WTC11 (cell line): ENCODE data around the gene GABRB3. TPM values are rescaled to one million over a fixed set of nuclear protein-coding genes. Genes with fewer than 3 reads are reported as not detected.

ENCODE experiments used
- ATAC-seq: fragments of 200-7000 bp; cut with Tn5 transposase; 2 replicates; pipeline ENCODE4 v1.10.0; 2021; ENCODE audit warnings: mild to moderate bottlenecking, moderate library complexity
- CTCF ChIA-PET: fragments of 300-600 bp; sonication (Branson Sonifier 250); formaldehyde crosslinking; loops from one replicate; lab custom pipeline; 2021; ENCODE audit warnings: antibody characterized with exemption; lab: Charles Lee
- POLR2A ChIA-PET: fragments of 350-600 bp; sonication (Branson Sonifier 250); formaldehyde crosslinking; loops from one replicate; lab custom pipeline; 2021; ENCODE audit warnings: antibody characterized with exemption; lab: Charles Lee
- DNase-seq: peaks from one replicate; pipeline ENCODE4 v3.0.0; 2021; ENCODE audit warnings: low spot score
- H3K27ac Mint-ChIP-seq: 2 replicates; pipeline ENCODE4 v1.8.0; 2021; ENCODE audit warnings: mixed read lengths
- H3K27me3 Mint-ChIP-seq: 2 replicates; pipeline ENCODE4 v1.8.0; 2021; ENCODE audit warnings: low read depth, mild to moderate bottlenecking, moderate library complexity, mixed read lengths
- H3K36me3 Mint-ChIP-seq: 2 replicates; pipeline ENCODE4 v1.8.0; 2021; ENCODE audit warnings: mixed read lengths
- H3K4me1 Mint-ChIP-seq: 2 replicates; pipeline ENCODE4 v1.8.0; 2022; ENCODE audit warnings: mixed read lengths
- H3K4me3 Mint-ChIP-seq: 2 replicates; pipeline ENCODE4 v1.8.0; 2021; ENCODE audit warnings: mild to moderate bottlenecking, moderate library complexity, mixed read lengths
- H3K9me3 Mint-ChIP-seq: 2 replicates; pipeline ENCODE4 v1.8.0; 2021; ENCODE audit warnings: mixed read lengths
- CREM ChIP-seq: sonication (generic); formaldehyde crosslinking; IDR thresholded peaks from 2 replicates; pipeline ENCODE4 v1.8.1; 2022; ENCODE audit warnings: mild to moderate bottlenecking, missing genetic modification reagents, moderate library complexity
- GABPB1 ChIP-seq: sonication (generic); formaldehyde crosslinking; IDR thresholded peaks from 2 replicates; pipeline ENCODE4 v1.8.1; 2023; ENCODE audit warnings: mild to moderate bottlenecking, missing genetic modification reagents
- HMGA2 ChIP-seq: fragments of 250-450 bp; sonication (Bioruptor Pico); IDR thresholded peaks from 2 replicates; pipeline ENCODE4 v1.4.0; 2021; ENCODE audit warnings: mild to moderate bottlenecking, moderate library complexity
- MXD4 ChIP-seq: fragments of 250-450 bp; sonication (Bioruptor Pico); IDR thresholded peaks from 2 replicates; pipeline ENCODE4 v1.8.0; 2021; ENCODE audit warnings: mild to moderate bottlenecking, moderate library complexity, borderline replicate concordance
- NFE2L1 ChIP-seq: sonication (generic); formaldehyde crosslinking; IDR thresholded peaks from 2 replicates; pipeline ENCODE4 v1.8.1; 2023; ENCODE audit warnings: missing genetic modification reagents
- SOX15 ChIP-seq: fragments of 250-450 bp; sonication (Bioruptor Pico); IDR thresholded peaks from 2 replicates; pipeline ENCODE4 v1.9.0; 2021; ENCODE audit warnings: mild to moderate bottlenecking
- TEAD1 ChIP-seq: sonication (generic); formaldehyde crosslinking; IDR thresholded peaks from 2 replicates; pipeline ENCODE4 v1.8.0; 2022; ENCODE audit warnings: mild to moderate bottlenecking, missing genetic modification reagents
- ZNF219 ChIP-seq: sonication (generic); formaldehyde crosslinking; IDR thresholded peaks from 2 replicates; pipeline ENCODE4 v1.8.0; 2023; ENCODE audit warnings: missing genetic modification reagents, mild to moderate bottlenecking, borderline replicate concordance
- ZNF232 ChIP-seq: sonication (generic); formaldehyde crosslinking; IDR thresholded peaks from 2 replicates; pipeline ENCODE4 v1.8.0; 2022; ENCODE audit warnings: mild to moderate bottlenecking, missing genetic modification reagents
- ZNF423 ChIP-seq: fragments of 250-450 bp; sonication (Bioruptor Pico); IDR thresholded peaks from 2 replicates; pipeline ENCODE4 v2.1.2; 2022; ENCODE audit warnings: mild to moderate bottlenecking, moderate library complexity
- total RNA-seq: library from RNA; stranded (reverse); gene quantifications from 3 replicates; pipeline ENCODE4 v1.2.3, GENCODE V29; 2021
- TF ChIP-seq, protein P1 (sequence below): fragments of 250-450 bp; sonication (Bioruptor Pico); IDR thresholded peaks from 2 replicates; pipeline ENCODE4 v1.8.0; 2021; ENCODE audit warnings: mild to moderate bottlenecking
- TF ChIP-seq, protein P2 (sequence below): fragments of 250-450 bp; sonication (Bioruptor Pico); IDR thresholded peaks from 2 replicates; pipeline ENCODE4 v1.9.0; 2021; ENCODE audit warnings: mild to moderate bottlenecking, borderline replicate concordance
- TF ChIP-seq, protein P3 (sequence below): sonication (generic); formaldehyde crosslinking; IDR thresholded peaks from 2 replicates; pipeline ENCODE4 v1.8.0; 2022; ENCODE audit warnings: mild to moderate bottlenecking, missing genetic modification reagents
- TF ChIP-seq, protein P4 (sequence below): sonication (generic); formaldehyde crosslinking; IDR thresholded peaks from 2 replicates; pipeline ENCODE4 v1.8.0; 2022; ENCODE audit warnings: mild to moderate bottlenecking, missing genetic modification reagents
- TF ChIP-seq, protein P5 (sequence below): sonication (generic); formaldehyde crosslinking; IDR thresholded peaks from 2 replicates; pipeline ENCODE4 v1.8.1; 2023; ENCODE audit warnings: mild to moderate bottlenecking, moderate library complexity, missing genetic modification reagents
- TF ChIP-seq, protein P6 (sequence below): sonication (generic); formaldehyde crosslinking; IDR thresholded peaks from 2 replicates; pipeline ENCODE4 v1.8.0; 2023; ENCODE audit warnings: missing genetic modification reagents
- TF ChIP-seq, protein P7 (sequence below): sonication (generic); formaldehyde crosslinking; IDR thresholded peaks from 2 replicates; pipeline ENCODE4 v1.8.0; 2023; ENCODE audit warnings: mild to moderate bottlenecking, missing genetic modification reagents

The GABRB3 gene
- total RNA-seq, 1 experiment from 2014 or later: 203 TPM

DNA sequence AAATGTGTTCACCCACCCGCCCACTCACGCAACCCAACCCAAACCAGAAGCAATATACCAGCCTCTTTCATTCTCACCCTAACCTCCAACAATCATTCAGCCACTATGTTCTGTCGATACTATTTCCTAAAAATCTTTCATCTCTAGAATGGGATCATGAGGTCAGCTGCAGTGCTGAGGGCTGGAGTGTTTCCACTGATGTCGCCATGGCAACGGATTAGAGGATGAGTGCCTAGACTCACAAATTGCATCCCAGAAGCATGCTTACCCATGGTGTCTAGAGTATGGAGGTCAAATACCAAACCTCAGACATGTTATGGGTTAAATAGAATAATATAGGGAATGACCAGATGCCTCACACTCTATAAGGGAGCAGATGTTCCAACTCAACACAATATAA is 138.5 kb downstream of the GABRB3 start (continued):
- no peak for TF ChIP-seq ZNF219 (CRISPR knock-in tag)
- TF ChIP-seq ZNF232 (CRISPR knock-in tag): no peak
- no peak for TF ChIP-seq TEAD1 (CRISPR knock-in tag)

DNA sequence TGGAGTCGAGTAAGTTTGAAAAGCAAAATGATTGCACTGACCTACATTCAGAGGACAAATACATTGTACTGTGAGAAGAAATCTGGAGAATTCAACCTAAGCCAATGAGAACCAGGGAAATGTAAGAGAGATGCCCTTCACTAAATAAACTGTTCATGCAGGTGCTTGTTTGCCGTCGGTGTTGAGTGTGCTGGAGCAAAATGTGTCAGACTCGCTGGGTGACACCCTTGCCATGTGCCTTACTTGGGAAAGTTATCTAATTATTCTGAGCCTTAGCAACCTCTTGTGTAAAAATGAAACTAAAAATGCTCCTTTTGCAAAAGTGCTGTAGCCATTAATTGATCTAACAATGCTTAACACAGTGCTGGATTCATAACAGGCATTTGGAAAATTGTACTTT is 140.4 kb downstream of the GABRB3 start:
- H3K9me3 Mint-ChIP-seq: peaks cover 8% of the 10 kb centered on the region
- H3K4me3 Mint-ChIP-seq: no peak overlapping the region
- peak overlapping the region; percentile 86 for H3K27ac Mint-ChIP-seq
- ChIA-PET CTCF (no interaction called here), POLR2A (no interaction called here)
- no peak for ATAC-seq
- TF ChIP-seq, protein P1, sequence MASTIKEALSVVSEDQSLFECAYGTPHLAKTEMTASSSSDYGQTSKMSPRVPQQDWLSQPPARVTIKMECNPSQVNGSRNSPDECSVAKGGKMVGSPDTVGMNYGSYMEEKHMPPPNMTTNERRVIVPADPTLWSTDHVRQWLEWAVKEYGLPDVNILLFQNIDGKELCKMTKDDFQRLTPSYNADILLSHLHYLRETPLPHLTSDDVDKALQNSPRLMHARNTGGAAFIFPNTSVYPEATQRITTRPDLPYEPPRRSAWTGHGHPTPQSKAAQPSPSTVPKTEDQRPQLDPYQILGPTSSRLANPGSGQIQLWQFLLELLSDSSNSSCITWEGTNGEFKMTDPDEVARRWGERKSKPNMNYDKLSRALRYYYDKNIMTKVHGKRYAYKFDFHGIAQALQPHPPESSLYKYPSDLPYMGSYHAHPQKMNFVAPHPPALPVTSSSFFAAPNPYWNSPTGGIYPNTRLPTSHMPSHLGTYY: no peak
- TF ChIP-seq MXD4 (CRISPR knock-in tag) (no peak), ZNF423 (CRISPR knock-in tag) (no peak), SOX15 (CRISPR knock-in tag) (no peak), TEAD1 (CRISPR knock-in tag) (no peak), HMGA2 (CRISPR knock-in tag) (no peak), GABPB1 (CRISPR knock-in tag) (no peak)
- TF ChIP-seq, protein P2, sequence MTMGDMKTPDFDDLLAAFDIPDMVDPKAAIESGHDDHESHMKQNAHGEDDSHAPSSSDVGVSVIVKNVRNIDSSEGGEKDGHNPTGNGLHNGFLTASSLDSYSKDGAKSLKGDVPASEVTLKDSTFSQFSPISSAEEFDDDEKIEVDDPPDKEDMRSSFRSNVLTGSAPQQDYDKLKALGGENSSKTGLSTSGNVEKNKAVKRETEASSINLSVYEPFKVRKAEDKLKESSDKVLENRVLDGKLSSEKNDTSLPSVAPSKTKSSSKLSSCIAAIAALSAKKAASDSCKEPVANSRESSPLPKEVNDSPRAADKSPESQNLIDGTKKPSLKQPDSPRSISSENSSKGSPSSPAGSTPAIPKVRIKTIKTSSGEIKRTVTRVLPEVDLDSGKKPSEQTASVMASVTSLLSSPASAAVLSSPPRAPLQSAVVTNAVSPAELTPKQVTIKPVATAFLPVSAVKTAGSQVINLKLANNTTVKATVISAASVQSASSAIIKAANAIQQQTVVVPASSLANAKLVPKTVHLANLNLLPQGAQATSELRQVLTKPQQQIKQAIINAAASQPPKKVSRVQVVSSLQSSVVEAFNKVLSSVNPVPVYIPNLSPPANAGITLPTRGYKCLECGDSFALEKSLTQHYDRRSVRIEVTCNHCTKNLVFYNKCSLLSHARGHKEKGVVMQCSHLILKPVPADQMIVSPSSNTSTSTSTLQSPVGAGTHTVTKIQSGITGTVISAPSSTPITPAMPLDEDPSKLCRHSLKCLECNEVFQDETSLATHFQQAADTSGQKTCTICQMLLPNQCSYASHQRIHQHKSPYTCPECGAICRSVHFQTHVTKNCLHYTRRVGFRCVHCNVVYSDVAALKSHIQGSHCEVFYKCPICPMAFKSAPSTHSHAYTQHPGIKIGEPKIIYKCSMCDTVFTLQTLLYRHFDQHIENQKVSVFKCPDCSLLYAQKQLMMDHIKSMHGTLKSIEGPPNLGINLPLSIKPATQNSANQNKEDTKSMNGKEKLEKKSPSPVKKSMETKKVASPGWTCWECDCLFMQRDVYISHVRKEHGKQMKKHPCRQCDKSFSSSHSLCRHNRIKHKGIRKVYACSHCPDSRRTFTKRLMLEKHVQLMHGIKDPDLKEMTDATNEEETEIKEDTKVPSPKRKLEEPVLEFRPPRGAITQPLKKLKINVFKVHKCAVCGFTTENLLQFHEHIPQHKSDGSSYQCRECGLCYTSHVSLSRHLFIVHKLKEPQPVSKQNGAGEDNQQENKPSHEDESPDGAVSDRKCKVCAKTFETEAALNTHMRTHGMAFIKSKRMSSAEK (CRISPR knock-in tag): no peak
- TF ChIP-seq, protein P3, sequence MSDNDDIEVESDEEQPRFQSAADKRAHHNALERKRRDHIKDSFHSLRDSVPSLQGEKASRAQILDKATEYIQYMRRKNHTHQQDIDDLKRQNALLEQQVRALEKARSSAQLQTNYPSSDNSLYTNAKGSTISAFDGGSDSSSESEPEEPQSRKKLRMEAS (CRISPR knock-in tag): no peak
- TF ChIP-seq, protein P4, sequence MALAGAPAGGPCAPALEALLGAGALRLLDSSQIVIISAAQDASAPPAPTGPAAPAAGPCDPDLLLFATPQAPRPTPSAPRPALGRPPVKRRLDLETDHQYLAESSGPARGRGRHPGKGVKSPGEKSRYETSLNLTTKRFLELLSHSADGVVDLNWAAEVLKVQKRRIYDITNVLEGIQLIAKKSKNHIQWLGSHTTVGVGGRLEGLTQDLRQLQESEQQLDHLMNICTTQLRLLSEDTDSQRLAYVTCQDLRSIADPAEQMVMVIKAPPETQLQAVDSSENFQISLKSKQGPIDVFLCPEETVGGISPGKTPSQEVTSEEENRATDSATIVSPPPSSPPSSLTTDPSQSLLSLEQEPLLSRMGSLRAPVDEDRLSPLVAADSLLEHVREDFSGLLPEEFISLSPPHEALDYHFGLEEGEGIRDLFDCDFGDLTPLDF: no peak
- peaks cover 9% of the 10 kb centered on the region for H3K36me3 Mint-ChIP-seq
- no peak for DNase-seq
- H3K27me3 Mint-ChIP-seq: no peaks in the 10 kb centered on the region
- peaks cover 90% of the 10 kb centered on the region for H3K4me1 Mint-ChIP-seq

DNA sequence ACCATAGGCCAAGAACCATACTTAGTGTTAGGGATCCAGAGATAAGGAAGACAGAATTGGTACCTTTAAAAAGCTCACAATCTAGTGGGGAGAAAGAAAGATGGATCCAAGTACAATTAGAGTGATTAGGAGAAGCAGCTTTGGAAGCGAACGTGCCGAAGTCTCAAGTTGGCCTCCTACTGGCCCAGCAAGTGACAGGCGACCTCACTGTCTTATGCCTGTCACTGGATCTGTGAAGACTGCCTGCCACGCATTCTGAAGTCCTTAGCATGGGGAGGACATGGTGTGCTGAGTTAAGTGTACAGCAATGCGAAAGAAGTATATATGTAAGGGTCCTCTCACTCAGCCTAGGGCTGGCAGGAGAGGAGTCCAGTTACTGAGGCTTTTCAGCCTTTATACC is 141.0 kb downstream of the GABRB3 start:
- CTCF ChIA-PET: interaction anchor here (0.8 to 1.7 kb wide), 3 partner anchors 8 to 128 kb away, joined by 3 to 5 read pairs (median 4); no protein-coding TSS in a partner anchor
- POLR2A ChIA-PET: no interaction called here
- peak overlapping the region; percentile 21; the same call in 1 of the 2 replicates for H3K4me3 Mint-ChIP-seq
- peaks cover 14% of the 10 kb centered on the region for H3K9me3 Mint-ChIP-seq
- DNase-seq (no peak), ATAC-seq (no peak; the same call in 1 of the 2 replicates)
- no peaks in the 10 kb centered on the region for H3K27me3 Mint-ChIP-seq
- peaks cover 89% of the 10 kb centered on the region for H3K4me1 Mint-ChIP-seq
- no peak for TF ChIP-seq NFE2L1
- TF ChIP-seq, protein P5, sequence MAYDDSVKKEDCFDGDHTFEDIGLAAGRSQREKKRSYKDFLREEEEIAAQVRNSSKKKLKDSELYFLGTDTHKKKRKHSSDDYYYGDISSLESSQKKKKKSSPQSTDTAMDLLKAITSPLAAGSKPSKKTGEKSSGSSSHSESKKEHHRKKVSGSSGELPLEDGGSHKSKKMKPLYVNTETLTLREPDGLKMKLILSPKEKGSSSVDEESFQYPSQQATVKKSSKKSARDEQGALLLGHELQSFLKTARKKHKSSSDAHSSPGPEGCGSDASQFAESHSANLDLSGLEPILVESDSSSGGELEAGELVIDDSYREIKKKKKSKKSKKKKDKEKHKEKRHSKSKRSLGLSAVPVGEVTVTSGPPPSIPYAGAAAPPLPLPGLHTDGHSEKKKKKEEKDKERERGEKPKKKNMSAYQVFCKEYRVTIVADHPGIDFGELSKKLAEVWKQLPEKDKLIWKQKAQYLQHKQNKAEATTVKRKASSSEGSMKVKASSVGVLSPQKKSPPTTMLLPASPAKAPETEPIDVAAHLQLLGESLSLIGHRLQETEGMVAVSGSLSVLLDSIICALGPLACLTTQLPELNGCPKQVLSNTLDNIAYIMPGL (CRISPR knock-in tag): no peak
- no peak for TF ChIP-seq CREM (CRISPR knock-in tag)
- TF ChIP-seq, protein P6, sequence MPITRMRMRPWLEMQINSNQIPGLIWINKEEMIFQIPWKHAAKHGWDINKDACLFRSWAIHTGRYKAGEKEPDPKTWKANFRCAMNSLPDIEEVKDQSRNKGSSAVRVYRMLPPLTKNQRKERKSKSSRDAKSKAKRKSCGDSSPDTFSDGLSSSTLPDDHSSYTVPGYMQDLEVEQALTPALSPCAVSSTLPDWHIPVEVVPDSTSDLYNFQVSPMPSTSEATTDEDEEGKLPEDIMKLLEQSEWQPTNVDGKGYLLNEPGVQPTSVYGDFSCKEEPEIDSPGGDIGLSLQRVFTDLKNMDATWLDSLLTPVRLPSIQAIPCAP (CRISPR knock-in tag): no peak
- TF ChIP-seq, protein P7, sequence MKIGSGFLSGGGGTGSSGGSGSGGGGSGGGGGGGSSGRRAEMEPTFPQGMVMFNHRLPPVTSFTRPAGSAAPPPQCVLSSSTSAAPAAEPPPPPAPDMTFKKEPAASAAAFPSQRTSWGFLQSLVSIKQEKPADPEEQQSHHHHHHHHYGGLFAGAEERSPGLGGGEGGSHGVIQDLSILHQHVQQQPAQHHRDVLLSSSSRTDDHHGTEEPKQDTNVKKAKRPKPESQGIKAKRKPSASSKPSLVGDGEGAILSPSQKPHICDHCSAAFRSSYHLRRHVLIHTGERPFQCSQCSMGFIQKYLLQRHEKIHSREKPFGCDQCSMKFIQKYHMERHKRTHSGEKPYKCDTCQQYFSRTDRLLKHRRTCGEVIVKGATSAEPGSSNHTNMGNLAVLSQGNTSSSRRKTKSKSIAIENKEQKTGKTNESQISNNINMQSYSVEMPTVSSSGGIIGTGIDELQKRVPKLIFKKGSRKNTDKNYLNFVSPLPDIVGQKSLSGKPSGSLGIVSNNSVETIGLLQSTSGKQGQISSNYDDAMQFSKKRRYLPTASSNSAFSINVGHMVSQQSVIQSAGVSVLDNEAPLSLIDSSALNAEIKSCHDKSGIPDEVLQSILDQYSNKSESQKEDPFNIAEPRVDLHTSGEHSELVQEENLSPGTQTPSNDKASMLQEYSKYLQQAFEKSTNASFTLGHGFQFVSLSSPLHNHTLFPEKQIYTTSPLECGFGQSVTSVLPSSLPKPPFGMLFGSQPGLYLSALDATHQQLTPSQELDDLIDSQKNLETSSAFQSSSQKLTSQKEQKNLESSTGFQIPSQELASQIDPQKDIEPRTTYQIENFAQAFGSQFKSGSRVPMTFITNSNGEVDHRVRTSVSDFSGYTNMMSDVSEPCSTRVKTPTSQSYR (CRISPR knock-in tag): no peak
- H3K36me3 Mint-ChIP-seq: peaks cover 15% of the 10 kb centered on the region
- H3K27ac Mint-ChIP-seq: peak overlapping the region; percentile 97
